ENCODE data around the gene PLCB1. TPM values are rescaled to one million over a fixed set of nuclear protein-coding genes. Genes with fewer than 3 reads are reported as not detected.
A peak's percentile ranks its signal among the peaks of the same experiment; 100 is the strongest.

Gene PLCB1
- total RNA-seq, 1 donor: 13.4 TPM

- DNase-seq (ENCODE audit: insufficient read length, low spot score, missing footprints): no peak
- Histone ChIP-seq H4K20me1 (ENCODE audit: insufficient read depth, low read length) (no peaks in the 10 kb centered on the region), H2AFZ (ENCODE audit: low read length) (no peak overlapping the region), H3K4me2 (ENCODE audit: insufficient read depth, low read length) (no peak overlapping the region), H3K27ac (ENCODE audit: low read depth, low read length) (no peak overlapping the region), H3K79me2 (ENCODE audit: insufficient read depth, low read length) (no peaks in the 10 kb centered on the region), H3K27me3 (ENCODE audit: insufficient read depth, low read length) (no peaks in the 10 kb centered on the region), H3K4me1 (ENCODE audit: insufficient read depth, low read length) (peaks cover 42% of the 10 kb centered on the region), H3K9me3 (ENCODE audit: low read depth, low read length) (no peaks in the 10 kb centered on the region), H3K36me3 (ENCODE audit: insufficient read depth, low read length) (no peaks in the 10 kb centered on the region), H3K4me3 (ENCODE audit: insufficient read depth, low read length) (no peak overlapping the region)
- TF ChIP-seq, protein P1, sequence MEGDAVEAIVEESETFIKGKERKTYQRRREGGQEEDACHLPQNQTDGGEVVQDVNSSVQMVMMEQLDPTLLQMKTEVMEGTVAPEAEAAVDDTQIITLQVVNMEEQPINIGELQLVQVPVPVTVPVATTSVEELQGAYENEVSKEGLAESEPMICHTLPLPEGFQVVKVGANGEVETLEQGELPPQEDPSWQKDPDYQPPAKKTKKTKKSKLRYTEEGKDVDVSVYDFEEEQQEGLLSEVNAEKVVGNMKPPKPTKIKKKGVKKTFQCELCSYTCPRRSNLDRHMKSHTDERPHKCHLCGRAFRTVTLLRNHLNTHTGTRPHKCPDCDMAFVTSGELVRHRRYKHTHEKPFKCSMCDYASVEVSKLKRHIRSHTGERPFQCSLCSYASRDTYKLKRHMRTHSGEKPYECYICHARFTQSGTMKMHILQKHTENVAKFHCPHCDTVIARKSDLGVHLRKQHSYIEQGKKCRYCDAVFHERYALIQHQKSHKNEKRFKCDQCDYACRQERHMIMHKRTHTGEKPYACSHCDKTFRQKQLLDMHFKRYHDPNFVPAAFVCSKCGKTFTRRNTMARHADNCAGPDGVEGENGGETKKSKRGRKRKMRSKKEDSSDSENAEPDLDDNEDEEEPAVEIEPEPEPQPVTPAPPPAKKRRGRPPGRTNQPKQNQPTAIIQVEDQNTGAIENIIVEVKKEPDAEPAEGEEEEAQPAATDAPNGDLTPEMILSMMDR (IDR thresholded peaks at IDR 0.05; ENCODE audit: extremely low read depth, low read depth, low read length): no peak
These were observed 726.2 kb downstream of the PLCB1 start for GRCh38 chr20:8858181-8858787.

DNA sequence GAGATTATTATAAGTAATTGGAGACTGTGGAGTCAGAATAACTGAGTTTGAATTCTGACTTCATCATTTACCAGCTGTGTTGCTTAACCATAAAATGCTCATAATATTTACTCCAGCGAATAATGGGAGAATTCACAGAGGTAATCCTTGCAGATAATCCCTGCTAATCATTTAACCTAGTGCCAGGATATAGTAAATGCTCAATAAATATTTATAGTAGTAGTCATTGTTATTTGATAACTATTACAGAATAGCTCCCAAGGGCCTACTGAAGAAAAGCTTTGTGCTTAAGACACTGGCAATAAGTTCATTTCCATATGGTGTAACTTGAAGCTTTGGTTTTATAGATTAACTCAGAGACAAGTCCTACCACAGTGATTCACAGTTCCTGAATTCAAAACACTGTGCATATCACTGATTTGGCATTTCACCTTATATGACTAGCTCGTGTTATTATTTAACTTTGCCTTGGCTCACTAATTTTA lies 728.0 kb downstream of the PLCB1 start:
- H4K20me1 ChIP-seq (ENCODE audit: insufficient read depth, low read length): no peaks in the 10 kb centered on the region
- H3K9me3 ChIP-seq (ENCODE audit: low read depth, low read length): no peaks in the 10 kb centered on the region
- H3K4me2 ChIP-seq (ENCODE audit: insufficient read depth, low read length): peak overlapping the region; percentile 46
- peak overlapping the region; percentile 54 for H3K27ac ChIP-seq (ENCODE audit: low read depth, low read length)
- no peak overlapping the region for H3K4me3 ChIP-seq (ENCODE audit: insufficient read depth, low read length)
- H3K27me3 ChIP-seq (ENCODE audit: insufficient read depth, low read length): no peaks in the 10 kb centered on the region
- H3K79me2 ChIP-seq (ENCODE audit: insufficient read depth, low read length): no peaks in the 10 kb centered on the region
- no peaks in the 10 kb centered on the region for H3K36me3 ChIP-seq (ENCODE audit: insufficient read depth, low read length)
- TF ChIP-seq, protein P1 (IDR thresholded peaks at IDR 0.05; ENCODE audit: extremely low read depth, low read depth, low read length): no peak
- peak; percentile 85 for DNase-seq (ENCODE audit: insufficient read length, low spot score, missing footprints)
- H2AFZ ChIP-seq (ENCODE audit: low read length): no peak overlapping the region
- peaks cover 28% of the 10 kb centered on the region for H3K4me1 ChIP-seq (ENCODE audit: insufficient read depth, low read length)

DNA sequence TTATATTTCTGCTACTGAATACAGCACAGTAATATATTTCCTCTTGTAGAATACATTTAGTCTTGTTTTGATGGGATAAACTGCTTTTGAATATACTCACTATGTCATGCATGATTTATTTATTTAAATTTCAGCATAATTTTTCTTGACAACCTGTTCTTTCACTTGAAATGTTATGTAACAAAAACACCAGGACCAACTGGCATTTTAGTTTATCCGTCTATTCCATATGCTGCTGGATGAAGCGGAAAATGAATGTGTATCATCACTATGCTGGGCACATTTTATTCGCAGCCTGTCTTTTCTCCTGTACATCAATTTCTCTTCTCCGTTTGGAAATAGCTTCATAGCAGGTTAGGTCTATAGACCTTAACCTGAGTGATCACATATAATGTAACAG lies 730.0 kb downstream of the PLCB1 start:
- peak; percentile 35 for DNase-seq (ENCODE audit: insufficient read length, low spot score, missing footprints)
- TF ChIP-seq, protein P1 (IDR thresholded peaks at IDR 0.05; ENCODE audit: extremely low read depth, low read depth, low read length): no peak
- no peaks in the 10 kb centered on the region for H3K79me2 ChIP-seq (ENCODE audit: insufficient read depth, low read length)
- H3K27ac ChIP-seq (ENCODE audit: low read depth, low read length): no peak overlapping the region
- H3K36me3 ChIP-seq (ENCODE audit: insufficient read depth, low read length): no peaks in the 10 kb centered on the region
- H2AFZ ChIP-seq (ENCODE audit: low read length): no peak overlapping the region
- H3K27me3 ChIP-seq (ENCODE audit: insufficient read depth, low read length): no peaks in the 10 kb centered on the region
- peaks cover 19% of the 10 kb centered on the region for H3K4me1 ChIP-seq (ENCODE audit: insufficient read depth, low read length)
- H3K9me3 ChIP-seq (ENCODE audit: low read depth, low read length): no peaks in the 10 kb centered on the region
- no peak overlapping the region for H3K4me3 ChIP-seq (ENCODE audit: insufficient read depth, low read length)
- no peak overlapping the region for H3K4me2 ChIP-seq (ENCODE audit: insufficient read depth, low read length)
- no peaks in the 10 kb centered on the region for H4K20me1 ChIP-seq (ENCODE audit: insufficient read depth, low read length)

GRCh38 chr20:8865636-8866035 lies 733.6 kb downstream of the PLCB1 start:
- Histone ChIP-seq H4K20me1 (ENCODE audit: insufficient read depth, low read length) (no peaks in the 10 kb centered on the region), H3K9me3 (ENCODE audit: low read depth, low read length) (no peaks in the 10 kb centered on the region), H3K4me1 (ENCODE audit: insufficient read depth, low read length) (peaks cover 1% of the 10 kb centered on the region), H3K4me3 (ENCODE audit: insufficient read depth, low read length) (no peak overlapping the region), H3K4me2 (ENCODE audit: insufficient read depth, low read length) (no peak overlapping the region), H3K79me2 (ENCODE audit: insufficient read depth, low read length) (no peaks in the 10 kb centered on the region), H3K36me3 (ENCODE audit: insufficient read depth, low read length) (no peaks in the 10 kb centered on the region), H3K27me3 (ENCODE audit: insufficient read depth, low read length) (no peaks in the 10 kb centered on the region), H3K27ac (ENCODE audit: low read depth, low read length) (no peak overlapping the region), H2AFZ (ENCODE audit: low read length) (no peak overlapping the region)
- no peak for DNase-seq (ENCODE audit: insufficient read length, low spot score, missing footprints)
- TF ChIP-seq, protein P1 (IDR thresholded peaks at IDR 0.05; ENCODE audit: extremely low read depth, low read depth, low read length): no peak
